GM19043 (cell line): ENCODE measurements around the gene NEK7.
"Not testable (repeated sequence)": the region's sequence is repeated elsewhere in the genome, so short reads cannot be mapped to it uniquely, and the experiment has no call there.

Source experiments
- ATAC-seq: cut with Tn5 transposase; IDR thresholded peaks from one replicate; pipeline ENCODE4 v1.9.1; 2021; ENCODE audit warnings: low read depth; ENCODE audit not compliant: unreplicated experiment

The NEK7 gene

GRCh38 chr1:198199105-198199504 is 42.3 kb downstream of the NEK7 start:
- peak; percentile 54 for ATAC-seq

- peak; percentile 70 for ATAC-seq
Observed at GRCh38 chr1:198201956-198202784, 45.4 kb downstream of the NEK7 start.

- no peak for ATAC-seq
Observed at GRCh38 chr1:198203434-198203833, 46.6 kb downstream of the NEK7 start.

GRCh38 chr1:198205016-198205684 is 48.4 kb downstream of the NEK7 start:
- ATAC-seq: no peak

DNA sequence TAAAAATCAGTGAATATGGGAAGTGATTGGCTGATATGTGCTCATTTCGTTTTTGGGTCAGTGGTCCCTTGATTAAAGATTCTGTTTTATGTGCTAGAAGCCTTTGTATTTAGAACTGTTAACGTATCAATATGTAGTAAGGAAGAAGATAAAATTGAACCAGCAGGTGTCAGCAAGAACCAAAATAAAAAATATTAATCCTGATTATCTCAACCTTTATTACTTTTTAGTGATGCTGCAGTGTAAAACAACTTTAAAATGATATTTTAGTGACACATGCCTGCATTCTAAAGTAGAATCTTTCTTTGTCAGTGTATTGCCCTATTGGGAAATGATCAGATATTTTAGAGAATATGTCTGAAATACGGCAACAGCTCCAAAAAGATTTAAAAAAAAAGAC is 49.5 kb downstream of the NEK7 start:
- ATAC-seq: no peak

- no peak for ATAC-seq
Observed at GRCh38 chr1:198211696-198212095, 54.9 kb downstream of the NEK7 start.

GRCh38 chr1:198212126-198212525 is 55.3 kb downstream of the NEK7 start:
- ATAC-seq: no peak

- no peak for ATAC-seq
Observed at GRCh38 chr1:198212675-198213074, 55.9 kb downstream of the NEK7 start.

DNA sequence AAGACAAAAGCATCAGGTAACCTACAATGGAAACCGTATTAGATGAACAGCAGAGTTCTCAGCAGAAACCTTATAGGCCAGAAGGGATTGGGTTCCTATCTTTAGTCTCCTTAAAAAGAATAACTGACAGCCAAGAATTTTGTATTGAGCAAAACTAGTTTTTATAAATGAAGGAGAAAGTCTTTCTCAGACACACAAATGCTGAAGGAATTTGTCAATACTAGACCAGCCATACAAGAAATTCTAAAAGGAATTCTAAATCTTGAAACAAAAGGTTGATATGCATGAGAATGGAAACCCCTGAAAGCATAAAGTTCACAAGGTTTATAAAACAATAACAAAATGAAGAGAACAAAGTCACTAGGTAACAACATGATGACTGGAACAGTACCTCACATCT is 58.1 kb downstream of the NEK7 start:
- ATAC-seq: no peak

DNA sequence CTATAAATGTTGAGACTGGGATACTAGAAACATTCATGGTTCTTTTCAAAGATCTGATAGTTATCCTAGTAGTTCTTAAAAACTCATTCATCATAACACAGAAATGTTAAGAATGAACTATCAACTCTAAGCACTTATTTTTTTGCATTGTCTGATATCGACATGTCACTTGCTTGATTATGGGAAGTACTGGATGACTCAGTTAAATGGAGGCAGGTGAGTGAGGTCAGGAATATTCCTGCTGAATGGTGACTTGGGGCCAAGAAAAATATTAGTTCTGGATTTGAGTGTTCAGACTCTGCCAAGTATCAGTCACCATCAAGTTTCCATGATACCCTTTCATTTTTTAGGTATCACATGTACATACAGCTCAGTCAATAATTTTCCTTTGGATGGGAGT is 63.6 kb downstream of the NEK7 start:
- ATAC-seq: no peak

DNA sequence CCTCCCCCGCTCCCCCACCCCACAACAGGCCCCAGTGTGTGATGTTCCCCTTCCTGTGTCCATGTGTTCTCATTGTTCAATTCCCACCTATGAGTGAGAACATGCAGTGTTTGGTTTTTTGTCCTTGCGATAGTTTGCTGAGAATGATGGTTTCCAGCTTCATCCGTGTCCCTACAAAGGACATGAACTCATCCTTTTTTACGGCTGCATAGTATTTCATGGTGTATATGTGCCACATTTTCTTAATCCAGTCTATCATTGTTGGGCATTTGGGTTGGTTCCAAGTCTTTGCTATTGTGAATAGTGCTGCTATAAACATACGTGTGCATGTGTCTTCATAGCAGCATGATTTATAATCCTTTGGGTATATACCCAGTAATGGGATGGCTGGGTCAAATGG is 70.2 kb downstream of the NEK7 start:
- not testable (repeated sequence) for ATAC-seq

- ATAC-seq: not testable (repeated sequence)
Observed at GRCh38 chr1:198227454-198227853, 70.7 kb downstream of the NEK7 start.

DNA sequence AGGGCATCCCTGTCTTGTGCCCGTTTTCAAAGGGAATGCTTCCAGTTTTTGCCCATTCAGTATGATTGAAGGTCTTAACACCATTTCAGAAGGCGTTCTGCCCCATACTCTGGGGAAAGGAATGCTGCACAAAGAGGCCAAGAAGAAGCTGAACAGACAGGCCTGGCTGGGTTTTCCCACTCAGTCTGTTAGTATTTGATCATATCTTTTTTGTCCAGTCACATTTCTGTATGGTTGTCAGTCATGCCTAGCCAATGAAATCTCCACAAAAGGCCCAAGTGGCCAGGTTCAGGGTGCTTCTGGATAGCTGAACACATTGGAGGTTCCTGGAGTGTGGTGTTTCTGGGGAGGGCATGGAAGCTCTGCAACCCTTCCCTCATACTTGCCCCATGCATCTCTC is 72.1 kb downstream of the NEK7 start:
- no peak for ATAC-seq

GRCh38 chr1:198231779-198232178 is 75.0 kb downstream of the NEK7 start:
- no peak for ATAC-seq

GRCh38 chr1:198232378-198232777 is 75.6 kb downstream of the NEK7 start:
- ATAC-seq: no peak

GRCh38 chr1:198232940-198233675 is 76.3 kb downstream of the NEK7 start:
- no peak for ATAC-seq

- peak; percentile 57 for ATAC-seq
Observed at GRCh38 chr1:198234520-198235251, 77.9 kb downstream of the NEK7 start.

DNA sequence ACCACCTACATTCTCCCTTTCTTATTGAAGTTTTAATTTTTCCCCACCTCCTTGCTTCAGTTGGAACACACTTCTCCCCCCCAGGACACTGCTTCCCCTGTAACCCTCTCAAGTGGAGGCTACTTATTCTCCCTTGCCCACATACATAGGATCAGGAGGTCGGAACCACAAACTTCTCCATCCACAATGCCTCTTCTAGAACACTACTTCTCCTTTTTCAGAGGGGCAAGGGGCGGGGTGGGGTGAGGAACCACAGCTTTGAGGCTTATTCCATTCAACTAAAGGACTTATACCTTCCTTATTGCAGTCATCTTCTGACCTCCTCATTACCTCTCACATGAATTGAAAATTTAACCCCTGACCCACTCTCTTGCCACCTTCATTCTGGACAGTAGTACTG is 81.3 kb downstream of the NEK7 start:
- no peak for ATAC-seq

- ATAC-seq: no peak
Observed at GRCh38 chr1:198241553-198241952, 84.8 kb downstream of the NEK7 start.

GRCh38 chr1:198244772-198245171 is 88.0 kb downstream of the NEK7 start:
- ATAC-seq: no peak

DNA sequence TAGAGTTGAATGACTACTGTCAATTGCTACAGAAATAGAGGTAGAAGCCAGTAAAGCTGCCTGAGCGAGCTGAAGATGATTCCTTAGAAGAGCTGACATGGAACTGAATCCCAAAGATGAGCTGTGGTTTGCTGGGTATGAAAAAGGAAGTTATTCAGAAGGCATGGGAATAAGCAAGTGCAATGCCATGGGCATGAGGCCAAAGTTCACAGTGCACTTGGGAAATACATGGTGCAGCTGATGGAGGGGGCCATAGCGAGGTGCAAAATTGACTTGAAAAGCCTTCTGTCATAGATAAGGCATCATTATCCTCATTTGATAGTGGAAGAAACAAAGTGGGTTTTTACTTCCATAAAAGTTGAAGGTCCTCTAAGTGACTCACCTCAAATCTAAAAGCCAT is 88.6 kb downstream of the NEK7 start:
- ATAC-seq: no peak
